DOHH2 (cell line): ENCODE results near the gene DOCK1.

Experiments used
- EZH2phosphoT487 ChIP-seq: fragments of 200-600 bp; sonication (generic); IDR thresholded peaks from 2 replicates; pipeline ENCODE4 v1.6.1; 2017; ENCODE audit warnings: borderline replicate concordance, mild to moderate bottlenecking, antibody characterized with exemption, low read length, moderate library complexity, mixed read lengths
- TF ChIP-seq, protein P1 (sequence below): fragments of 200-600 bp; sonication (generic); IDR thresholded peaks from one replicate; pipeline ENCODE4 v1.5.1; 2014; ENCODE audit warnings: antibody characterized with exemption, mild to moderate bottlenecking, low read depth, low read length; ENCODE audit not compliant: poor library complexity, severe bottlenecking

DNA sequence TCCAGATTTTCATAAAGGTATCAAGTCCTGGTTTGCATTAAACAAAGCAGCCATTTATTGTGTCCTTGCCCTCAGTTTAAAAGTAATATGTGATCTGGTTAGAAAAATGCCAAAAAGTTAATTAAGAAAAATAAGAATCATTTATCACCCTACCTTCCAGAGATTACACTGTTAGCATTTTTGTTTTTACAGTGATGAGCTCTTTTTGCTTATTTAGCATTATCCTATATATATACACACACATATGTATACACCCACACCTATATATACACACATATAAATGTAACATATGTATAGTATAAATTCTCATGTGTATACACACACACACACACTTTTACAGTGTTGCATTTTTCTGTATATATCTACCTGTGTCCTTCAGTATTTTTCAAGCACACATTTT, 163.3 kb downstream of the DOCK1 start:
- TF ChIP-seq, protein P1, sequence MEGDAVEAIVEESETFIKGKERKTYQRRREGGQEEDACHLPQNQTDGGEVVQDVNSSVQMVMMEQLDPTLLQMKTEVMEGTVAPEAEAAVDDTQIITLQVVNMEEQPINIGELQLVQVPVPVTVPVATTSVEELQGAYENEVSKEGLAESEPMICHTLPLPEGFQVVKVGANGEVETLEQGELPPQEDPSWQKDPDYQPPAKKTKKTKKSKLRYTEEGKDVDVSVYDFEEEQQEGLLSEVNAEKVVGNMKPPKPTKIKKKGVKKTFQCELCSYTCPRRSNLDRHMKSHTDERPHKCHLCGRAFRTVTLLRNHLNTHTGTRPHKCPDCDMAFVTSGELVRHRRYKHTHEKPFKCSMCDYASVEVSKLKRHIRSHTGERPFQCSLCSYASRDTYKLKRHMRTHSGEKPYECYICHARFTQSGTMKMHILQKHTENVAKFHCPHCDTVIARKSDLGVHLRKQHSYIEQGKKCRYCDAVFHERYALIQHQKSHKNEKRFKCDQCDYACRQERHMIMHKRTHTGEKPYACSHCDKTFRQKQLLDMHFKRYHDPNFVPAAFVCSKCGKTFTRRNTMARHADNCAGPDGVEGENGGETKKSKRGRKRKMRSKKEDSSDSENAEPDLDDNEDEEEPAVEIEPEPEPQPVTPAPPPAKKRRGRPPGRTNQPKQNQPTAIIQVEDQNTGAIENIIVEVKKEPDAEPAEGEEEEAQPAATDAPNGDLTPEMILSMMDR = no peak
- TF ChIP-seq EZH2phosphoT487 = no peak
